ENCODE results near the gene KIAA1671.

Gene KIAA1671

GRCh38 chr22:25092119-25092518 lies 139.6 kb downstream of the KIAA1671 start:
- DNase-seq (ENCODE audit: low read depth, low spot score): no peak

DNA sequence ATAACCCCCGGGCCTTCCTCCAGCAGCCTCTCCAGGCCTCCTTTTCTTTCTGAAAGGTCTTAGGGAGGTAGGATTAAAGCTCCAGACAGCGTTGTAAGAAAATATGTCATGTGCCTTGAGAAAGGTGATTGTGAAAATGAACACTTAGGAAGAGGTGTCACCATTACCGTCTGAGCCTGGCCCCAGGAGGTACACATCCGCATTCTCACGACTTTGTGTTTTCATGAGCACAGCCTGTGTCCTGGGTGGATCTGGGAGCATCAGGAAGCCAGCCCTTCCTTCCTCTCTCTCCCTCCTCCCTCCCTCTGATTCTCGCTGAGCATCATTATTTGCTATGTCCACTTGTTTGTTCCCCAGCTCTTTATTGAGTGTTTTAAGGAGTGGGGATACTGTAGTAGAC lies 142.1 kb downstream of the KIAA1671 start:
- no peak for DNase-seq (ENCODE audit: low read depth, low spot score)

DNA sequence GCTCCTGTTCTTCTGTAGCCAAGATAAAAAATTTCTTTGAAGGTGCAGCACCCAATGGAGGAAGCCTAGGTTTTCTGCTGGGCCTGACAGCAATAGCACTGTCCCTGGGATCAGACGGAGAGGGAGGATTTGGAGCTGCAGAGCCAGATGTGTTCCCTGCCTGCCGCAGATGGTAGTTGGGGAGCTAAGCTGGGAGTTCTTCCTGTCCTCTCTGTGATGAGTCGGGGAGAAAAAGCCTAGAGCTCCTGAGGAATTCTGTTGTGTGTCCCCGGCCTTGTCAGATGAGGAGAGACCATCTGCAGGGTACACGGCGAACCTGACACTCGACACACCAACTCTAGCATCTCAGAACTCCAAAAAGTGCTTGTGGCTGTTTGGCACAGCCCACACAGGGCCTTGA lies 143.4 kb downstream of the KIAA1671 start:
- no peak for DNase-seq (ENCODE audit: low read depth, low spot score)

- no peak for DNase-seq (ENCODE audit: low read depth, low spot score)
Measured at GRCh38 chr22:25096638-25097405, 144.3 kb downstream of the KIAA1671 start.

- no peak for DNase-seq (ENCODE audit: low read depth, low spot score)
Measured at GRCh38 chr22:25098445-25099081, 146.0 kb downstream of the KIAA1671 start.

GRCh38 chr22:25099202-25099601 lies 146.7 kb downstream of the KIAA1671 start:
- no peak for DNase-seq (ENCODE audit: low read depth, low spot score)

DNA sequence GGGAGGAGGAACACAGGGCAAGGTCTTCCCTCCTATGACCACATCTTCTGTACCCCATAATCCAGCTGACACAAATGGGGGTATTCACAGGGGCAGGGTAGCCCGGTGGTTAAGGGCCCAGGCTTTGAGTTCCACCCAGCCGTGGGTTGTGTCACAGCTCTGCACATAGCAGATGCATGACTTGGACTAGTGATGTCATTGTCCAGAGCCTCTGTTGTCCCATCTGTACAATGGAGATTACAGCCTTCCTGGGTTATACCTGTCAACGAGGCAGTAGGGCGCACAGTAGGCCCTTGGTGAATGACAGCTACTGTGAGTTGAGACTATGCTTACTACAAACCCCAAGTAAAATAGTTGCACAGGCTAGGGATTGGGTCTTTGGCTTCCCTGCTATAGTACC lies 147.9 kb downstream of the KIAA1671 start:
- no peak for DNase-seq (ENCODE audit: low read depth, low spot score)

DNA sequence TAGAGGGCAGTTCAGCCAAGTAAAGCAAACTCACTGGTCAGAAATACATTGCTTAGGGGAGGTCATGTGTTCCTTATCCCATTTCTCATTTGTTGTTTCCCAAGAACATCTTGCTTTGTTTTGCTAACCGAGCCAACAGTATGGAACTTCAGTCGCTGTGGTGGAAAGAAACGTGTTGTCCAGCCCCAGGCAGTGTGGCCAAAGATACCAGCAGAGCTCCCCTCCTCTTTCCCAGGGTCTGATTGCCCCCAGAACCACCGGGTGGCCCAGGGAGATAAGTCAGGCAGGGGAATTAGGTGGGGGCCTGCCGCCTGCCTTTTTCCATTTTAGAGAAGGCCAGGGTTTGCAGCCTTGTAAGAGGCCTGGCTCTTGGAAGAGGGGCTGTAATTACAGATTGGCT lies 148.4 kb downstream of the KIAA1671 start:
- no peak for DNase-seq (ENCODE audit: low read depth, low spot score)

DNA sequence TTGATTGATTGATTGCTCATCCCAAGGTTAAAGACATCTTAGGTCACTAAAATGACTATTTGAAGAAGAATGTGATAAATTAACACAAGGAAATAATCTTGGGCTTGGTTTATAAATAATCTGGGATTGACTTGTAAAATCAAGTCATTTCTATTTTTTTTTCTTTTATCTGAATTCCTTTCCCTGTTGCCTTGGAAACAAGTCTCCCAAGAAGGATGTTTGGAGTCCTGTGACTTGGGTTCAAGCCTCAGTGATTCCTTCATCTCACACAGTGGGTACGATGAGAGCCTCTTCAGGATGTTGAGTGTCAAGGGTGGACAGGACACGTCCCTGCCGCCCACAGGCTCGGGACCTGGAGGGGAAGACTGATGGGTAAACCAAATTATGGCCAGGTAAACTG lies 149.0 kb downstream of the KIAA1671 start:
- no peak for DNase-seq (ENCODE audit: low read depth, low spot score)

- no peak for DNase-seq (ENCODE audit: low read depth, low spot score)
Measured at GRCh38 chr22:25101986-25102385, 149.5 kb downstream of the KIAA1671 start.

- no peak for DNase-seq (ENCODE audit: low read depth, low spot score)
Measured at GRCh38 chr22:25102722-25103121, 150.2 kb downstream of the KIAA1671 start.

- no peak for DNase-seq (ENCODE audit: low read depth, low spot score)
Measured at GRCh38 chr22:25104367-25104766, 151.9 kb downstream of the KIAA1671 start.

GRCh38 chr22:25105817-25106650 lies 153.5 kb downstream of the KIAA1671 start:
- no peak for DNase-seq (ENCODE audit: low read depth, low spot score)

- no peak for DNase-seq (ENCODE audit: low read depth, low spot score)
Measured at GRCh38 chr22:25109878-25110595, 157.5 kb downstream of the KIAA1671 start.

DNA sequence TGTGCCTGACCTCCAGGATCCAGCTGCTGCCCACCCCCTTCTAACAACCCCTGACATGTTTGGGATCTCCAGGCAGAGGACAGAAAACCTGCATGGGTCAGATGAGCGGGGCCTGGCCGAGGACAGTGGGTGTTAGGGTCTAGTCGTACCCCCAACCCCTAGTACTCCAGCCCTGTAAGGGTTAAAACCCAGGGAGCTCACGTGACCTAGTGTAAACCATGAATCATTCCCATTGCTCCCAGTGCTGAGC lies 158.0 kb downstream of the KIAA1671 start:
- DNase-seq (ENCODE audit: low read depth, low spot score): no peak

DNA sequence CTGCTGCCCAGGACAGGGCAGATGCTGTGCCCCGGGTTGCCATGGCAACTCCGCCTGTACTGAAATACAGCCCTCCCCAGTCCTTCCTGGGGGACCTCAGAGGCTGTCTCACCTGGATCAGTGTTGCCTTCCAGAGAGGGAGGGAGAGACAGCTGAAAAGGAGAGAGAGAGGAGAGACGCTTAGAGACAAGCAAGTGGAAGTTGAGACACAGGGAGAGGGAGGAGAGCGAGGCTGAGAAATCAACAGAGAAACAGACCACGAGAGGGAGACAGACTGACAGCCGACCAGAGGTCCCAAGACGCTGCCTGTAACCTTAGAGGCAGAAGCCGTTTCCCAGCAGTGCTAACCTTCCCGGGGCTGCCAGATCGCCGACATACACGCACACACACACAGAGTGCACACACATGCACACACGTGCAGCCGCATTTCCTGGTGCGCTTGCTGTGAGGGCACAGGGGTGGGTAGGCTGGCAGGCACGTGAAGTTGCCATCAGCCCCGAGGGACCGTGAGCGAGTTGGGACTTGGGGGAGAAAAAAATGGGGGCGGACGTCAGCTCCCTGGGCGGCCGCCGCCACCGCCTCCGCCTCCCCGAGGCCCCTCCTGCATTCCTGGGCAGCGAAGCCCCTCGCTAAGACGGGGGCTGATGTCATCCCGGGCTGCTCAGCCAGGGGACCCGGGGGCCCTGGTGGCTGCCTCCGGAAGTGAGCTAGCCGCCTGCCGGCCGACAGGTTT lies 158.5 kb downstream of the KIAA1671 start:
- peak; percentile 60 for DNase-seq (ENCODE audit: low read depth, low spot score)

GRCh38 chr22:25111579-25112517 lies 159.3 kb downstream of the KIAA1671 start:
- no peak for DNase-seq (ENCODE audit: low read depth, low spot score)

GRCh38 chr22:25112538-25113253 lies 160.2 kb downstream of the KIAA1671 start:
- DNase-seq (ENCODE audit: low read depth, low spot score): no peak

- DNase-seq (ENCODE audit: low read depth, low spot score): no peak
Measured at GRCh38 chr22:25113316-25113721, 160.8 kb downstream of the KIAA1671 start.
